Loucy (cell line): ENCODE measurements around the gene GALR2.

ENCODE experiments used
- EZH2phosphoT487 ChIP-seq: fragments of 200-600 bp; IDR thresholded peaks from 2 replicates; pipeline ENCODE4 v1.6.1; 2018; ENCODE audit warnings: antibody characterized with exemption, mild to moderate bottlenecking, moderate library complexity, borderline replicate concordance
- TF ChIP-seq, protein P1 (sequence below): fragments of 200-600 bp; sonication (generic); conservative IDR thresholded peaks from 2 replicates; pipeline ENCODE4 v1.5.1; 2014; ENCODE audit warnings: mild to moderate bottlenecking, antibody characterized with exemption, low read length

DNA sequence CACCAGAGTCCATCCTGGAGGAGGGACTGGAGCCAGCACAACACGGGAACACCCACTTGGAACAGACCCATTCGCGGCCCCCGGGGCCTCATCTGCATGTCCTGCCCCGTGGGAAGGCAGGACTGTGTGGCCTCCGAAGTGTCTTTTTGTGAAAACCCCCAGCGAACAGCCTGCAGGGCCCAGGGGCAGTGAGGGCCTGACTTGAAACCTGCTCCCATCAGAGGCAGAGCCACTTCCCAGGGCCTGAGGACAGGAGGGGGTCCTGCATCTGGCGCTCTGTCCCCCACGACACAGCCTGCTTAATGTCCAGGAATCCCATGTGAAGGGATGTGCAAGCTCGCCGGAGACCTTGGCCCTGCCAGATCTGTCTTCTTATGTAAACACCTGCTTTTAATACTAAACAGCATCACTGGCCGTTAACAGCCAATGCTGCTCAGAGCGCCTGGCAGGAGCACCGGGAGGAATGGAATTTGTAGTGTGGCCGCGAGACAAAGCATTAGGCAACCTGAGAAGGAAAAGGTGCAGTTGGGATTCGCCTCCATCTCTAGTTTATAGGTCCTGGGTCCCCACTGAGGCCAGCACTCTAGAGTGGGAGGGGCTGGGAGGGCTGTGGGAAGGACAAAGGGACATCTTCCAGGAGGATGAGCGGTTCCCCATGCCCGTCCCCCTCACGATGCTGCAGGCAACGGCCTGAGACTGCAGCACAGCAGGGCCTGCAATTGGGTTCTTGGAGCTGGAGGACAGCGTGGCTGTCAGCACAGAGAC lies 37.9 kb upstream of the GALR2 start:
- TF ChIP-seq, protein P1, sequence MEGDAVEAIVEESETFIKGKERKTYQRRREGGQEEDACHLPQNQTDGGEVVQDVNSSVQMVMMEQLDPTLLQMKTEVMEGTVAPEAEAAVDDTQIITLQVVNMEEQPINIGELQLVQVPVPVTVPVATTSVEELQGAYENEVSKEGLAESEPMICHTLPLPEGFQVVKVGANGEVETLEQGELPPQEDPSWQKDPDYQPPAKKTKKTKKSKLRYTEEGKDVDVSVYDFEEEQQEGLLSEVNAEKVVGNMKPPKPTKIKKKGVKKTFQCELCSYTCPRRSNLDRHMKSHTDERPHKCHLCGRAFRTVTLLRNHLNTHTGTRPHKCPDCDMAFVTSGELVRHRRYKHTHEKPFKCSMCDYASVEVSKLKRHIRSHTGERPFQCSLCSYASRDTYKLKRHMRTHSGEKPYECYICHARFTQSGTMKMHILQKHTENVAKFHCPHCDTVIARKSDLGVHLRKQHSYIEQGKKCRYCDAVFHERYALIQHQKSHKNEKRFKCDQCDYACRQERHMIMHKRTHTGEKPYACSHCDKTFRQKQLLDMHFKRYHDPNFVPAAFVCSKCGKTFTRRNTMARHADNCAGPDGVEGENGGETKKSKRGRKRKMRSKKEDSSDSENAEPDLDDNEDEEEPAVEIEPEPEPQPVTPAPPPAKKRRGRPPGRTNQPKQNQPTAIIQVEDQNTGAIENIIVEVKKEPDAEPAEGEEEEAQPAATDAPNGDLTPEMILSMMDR: no peak
- TF ChIP-seq EZH2phosphoT487: no peak
